DMS 273 (cell line): ENCODE measurements around the gene PEPD.
A peak's percentile ranks its signal among the peaks of the same experiment; 100 is the strongest.

ENCODE experiments used
- DNase-seq: peaks from one replicate; lab custom pipeline; 2025; ENCODE audit not compliant: unreplicated experiment; lab: John Stamatoyannopoulos, UW

PEPD gene

DNA sequence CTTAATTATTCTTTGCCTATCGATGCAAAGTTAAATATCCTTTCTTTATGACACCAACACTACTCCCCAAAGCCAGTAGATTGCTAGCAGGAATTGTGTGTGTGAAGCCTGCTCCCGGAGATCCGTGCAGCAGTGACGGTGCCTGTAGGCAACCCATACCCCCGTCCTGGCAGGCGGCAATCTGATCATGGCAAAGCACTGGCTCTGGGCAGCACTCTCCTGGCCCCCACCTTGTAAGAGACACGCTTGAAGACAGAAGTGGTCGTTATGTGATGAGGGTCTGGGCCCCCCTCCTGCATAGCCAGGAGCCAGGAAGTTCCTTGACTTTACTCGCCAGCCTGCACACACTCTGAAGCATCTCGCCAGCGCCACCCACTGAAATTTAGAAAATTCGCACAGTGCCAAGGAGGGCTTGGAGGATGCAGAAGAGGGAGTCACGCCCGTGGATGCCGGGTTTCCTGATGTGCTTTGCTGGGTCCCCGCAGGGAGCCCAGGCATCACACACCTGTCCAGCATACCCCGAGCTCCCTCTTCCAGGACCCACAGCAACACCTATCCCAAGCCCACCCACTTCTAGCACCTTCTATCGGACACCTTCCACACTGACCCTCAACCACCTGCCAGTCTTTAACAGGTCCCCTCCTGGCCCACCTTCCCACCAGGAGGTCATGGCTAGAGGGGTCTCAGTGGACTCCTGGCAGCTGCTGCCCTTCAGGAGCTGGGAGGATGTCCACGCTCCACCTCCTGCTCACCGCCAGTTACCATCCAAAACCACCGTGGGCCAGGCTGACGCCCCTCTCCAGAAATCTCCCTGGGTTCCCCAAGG lies 93.6 kb downstream of the PEPD start:
- no peak for DNase-seq

DNA sequence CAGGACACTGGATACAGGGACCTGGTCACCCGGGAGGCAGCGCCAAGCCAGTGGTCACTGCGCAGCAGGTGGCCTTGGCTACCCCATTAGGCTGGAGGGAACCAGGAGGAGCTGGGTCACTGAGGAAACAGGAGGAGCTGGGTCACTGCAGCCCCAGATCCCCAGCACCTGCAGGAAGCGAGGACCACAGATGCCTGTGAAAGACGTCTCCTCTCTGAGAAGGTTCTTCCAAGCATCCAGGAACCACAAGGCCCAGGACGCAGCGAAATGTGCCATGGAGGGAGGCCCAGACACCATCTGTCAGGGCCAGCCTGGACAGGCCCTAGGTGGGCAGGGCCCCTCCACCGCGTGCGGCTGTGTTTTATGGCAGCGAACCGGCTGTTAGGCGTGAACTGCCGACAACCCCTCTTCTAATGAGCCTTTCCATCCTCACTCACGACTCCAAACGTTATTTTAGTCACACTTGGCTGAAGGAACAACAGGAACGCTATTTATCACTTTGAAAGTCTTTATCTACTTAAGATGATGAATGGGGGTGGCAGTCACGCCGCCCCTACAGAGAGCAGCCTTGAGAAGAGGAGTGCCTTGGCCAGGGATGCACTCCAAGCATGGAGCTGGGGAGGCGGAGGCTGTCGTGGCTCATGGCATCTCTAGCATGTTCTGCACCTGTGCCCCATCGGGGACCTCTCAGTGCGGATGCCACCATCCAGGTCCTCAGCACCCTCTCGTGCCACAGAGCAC lies 94.8 kb downstream of the PEPD start:
- peak; percentile 70 for DNase-seq

DNA sequence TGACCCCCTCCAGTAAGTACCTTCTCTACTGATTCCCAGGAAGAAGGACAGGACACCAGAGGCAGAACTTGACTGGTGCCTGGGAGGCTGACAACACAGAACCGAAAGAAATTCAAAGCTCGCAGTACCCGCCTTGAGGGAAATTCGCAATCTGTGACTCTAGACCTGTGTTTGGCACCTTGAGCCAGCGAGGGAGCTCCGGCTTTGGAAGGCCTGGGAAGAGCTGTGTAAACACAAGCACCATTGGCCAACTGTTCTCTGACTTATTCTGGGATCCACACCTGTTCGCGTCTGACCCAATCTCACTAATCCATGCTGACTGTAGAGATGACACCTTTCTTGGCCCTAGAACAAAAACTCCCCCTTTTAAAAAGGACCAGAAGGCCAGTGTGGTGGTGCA lies 97.4 kb downstream of the PEPD start:
- DNase-seq = no peak

DNA sequence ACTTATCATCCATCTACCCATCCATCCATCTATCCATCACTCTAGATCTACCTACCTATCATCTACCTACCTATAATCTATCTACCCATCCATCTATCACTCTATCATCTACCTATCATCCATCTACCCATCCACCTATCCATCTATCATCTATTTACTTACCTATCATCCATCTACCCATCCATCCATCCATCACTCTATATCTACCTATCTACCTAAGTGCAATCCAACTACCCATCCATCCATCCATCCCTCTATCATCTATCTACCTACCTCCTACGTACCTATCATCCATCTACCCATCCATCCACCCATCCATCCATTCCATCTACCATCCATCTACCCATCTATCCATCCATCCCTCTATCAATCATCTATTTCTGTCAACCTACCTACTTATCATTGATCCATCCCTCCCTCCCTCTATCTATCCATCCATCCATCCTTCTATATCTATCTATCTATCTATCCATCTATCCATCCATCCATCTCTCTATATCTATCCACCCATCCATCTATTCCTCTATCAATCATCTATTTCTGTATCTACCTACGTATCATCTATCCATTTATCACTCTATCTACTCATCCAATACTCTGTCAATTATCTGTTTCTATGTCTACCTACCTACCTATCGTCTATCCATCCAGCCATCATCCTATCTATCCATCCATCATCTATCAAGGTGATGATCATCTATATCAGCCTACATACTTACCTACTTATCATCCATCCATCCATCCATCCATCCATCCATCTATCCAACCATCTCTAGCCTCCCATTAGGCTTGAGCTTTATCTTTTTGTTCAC lies 99.0 kb downstream of the PEPD start:
- no peak for DNase-seq

DNA sequence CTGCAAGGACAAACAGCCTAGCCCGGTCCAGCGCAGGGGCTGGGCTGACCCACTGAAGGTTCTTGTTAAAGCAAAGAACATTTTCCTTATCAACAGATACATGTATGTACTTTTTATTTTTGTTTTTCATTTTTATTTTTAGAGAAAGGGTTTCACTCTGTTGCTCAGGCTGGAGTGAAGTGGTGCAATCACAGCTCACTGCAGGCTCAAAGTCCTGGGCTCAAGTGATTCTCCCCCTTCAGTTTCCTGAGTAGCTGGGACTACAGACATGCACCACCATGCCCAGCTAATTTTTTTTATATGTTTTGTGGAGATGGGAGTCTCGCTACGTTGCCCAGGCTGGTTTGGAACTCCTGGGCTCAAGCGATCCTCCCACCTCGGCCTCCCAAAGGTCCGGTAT lies 100.2 kb downstream of the PEPD start:
- DNase-seq = no peak

DNA sequence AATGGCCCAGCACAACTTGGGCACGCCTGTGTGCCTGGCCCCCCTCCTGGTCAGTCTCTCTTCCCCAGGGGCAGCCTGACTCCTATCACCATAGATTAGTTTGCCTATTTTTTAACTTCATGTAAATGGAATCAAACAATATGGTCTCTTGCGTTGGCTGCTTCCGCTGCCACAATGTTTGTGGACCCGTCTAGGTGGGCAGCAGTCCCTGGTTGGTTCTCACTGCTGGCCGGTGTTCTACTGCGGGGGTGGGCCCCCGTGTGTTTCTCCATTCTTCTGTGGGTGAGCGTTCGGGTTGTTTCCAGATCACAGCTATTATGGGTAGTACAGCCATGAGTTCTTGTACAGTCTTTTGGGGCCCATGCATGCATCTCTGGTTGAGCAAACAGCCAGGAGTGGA lies 100.8 kb downstream of the PEPD start:
- no peak for DNase-seq

DNA sequence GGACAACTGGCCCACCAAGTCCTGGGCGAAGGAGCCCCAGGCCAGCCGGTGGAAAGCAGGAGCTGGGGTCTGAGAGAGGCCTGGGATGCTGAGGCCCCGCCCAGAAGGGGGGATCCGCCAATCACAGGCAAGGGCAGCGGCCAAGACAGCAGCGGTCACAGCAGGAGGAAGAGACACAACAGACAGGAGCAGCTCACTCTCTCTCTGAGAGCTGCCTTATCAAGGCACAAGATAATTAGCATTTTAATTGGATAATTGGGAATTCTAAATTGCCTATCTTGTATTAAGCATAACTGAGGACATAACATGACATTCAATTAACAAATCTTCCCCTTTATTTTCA lies 101.8 kb downstream of the PEPD start:
- DNase-seq = no peak

DNA sequence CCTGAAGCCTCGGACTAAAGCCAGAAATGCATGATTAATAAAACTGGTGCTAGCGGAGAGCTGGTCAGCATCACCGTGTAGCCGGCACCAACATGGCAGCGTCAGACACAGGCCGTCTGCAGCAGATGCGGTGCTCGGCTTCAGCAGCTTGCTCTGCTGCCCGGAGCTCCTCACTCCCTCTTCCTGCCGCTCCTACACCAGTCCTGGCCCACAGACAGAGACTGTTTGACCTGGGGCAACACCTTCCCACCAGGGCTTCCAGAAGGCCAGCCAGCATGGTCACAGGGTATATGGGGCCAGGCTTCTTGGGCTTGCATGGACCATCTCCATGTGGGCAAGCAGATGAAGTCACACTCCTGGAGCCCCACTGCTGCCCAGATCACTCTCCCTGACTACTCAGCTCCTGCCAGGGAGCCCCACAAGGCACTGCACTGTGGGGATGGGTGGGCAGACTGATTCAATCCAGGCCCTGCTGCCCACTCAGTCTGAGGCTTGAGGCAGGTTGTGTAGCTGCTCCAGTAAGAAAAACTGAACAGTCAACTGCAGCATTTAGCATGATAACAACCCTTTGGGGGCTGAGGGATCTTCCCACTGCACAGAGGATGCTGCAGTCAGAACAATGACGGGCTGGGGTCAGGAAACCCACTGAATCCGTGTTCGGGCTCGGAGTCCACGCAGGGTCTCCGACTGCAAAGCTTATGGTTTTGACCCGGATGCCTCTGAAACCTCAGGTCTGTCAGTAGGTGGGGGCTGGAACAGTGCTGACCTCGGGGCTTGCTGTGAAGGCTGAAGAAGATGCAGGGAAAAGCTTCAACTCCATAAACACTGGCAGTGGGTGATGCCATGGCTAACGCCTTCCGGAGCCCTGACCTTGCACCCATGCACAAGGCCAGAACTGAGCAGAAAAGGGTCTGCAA lies 102.5 kb downstream of the PEPD start:
- no peak for DNase-seq

DNA sequence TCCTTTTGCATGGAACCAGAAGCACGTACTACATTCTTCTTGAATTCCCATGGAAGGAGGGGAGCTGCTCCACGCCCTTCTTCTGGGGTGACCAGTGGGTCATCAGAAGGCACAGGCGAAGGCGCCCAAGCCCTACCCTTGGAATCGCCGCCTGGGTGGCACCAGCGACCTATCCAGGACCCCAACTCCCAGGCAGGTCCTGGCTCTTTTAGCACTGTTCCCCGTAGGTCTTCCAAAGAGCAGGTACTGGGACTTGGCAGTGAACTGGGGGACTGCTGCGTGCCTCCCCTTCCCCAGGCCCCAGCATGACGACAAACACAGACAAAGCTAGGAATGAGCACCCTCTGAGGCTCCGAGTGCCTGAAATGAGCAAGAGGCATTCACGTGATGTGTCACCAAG lies 103.1 kb downstream of the PEPD start:
- DNase-seq = no peak

DNA sequence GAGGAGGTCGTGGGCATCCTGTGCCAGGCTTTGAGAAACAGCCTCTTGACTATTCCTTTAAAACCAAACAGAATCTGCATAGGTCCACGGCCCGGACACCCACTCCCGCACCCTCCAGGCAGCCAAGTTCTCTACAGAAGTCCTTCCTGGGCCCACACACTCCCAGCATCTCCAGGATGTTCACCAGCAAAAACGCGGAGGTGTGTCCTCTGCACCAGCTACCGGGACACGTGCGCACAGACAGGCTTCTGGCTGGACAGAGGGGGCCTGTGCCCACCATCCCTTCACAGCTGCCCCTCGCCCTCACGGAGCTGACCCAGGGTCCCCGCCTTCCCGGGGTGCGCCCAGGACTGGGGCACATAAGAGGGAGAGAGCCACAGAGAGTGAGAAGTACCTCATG lies 103.8 kb downstream of the PEPD start:
- DNase-seq = no peak

DNA sequence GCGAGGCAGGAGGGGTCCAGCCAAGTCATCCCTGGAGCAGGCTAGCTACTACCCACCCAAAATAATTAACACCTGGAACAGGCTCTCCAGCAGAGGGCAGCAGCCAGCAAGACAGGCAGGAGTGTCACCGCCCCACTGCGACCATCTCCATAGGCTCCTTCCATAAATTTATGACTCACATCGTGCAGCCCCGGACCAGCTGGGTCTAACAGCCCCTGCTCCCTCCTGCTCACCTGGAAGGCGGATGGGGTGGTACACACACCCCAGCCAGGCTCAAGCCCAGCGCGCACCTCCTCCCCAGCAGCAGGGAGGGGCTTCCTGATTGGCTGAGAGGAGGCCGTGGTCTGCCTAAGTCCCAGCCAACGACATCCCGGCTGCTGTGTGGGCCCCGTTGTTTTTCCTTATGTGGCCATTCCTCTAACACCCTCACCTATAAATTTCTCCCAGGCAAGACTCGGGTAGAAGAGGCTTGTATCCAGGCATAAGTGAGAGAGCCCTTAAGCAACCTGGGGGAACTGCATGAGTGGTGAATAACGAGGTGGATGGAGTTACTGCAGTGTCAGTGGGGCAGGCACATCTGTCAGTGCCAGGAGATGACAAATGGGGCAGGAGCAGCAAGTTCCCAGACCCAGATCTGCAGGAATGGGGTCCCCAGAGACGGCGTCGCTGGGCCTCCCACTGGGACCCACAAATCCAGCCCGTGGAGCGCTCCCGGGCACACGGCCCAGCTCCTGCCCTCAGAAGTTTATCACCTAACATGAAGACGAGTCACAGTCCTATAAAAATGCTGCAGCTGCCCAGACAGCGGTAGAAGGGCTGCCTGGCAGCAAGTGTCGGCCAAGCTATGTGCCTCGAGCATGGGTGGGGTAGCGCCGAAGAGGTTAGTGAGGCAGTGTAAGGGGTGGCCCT lies 105.0 kb downstream of the PEPD start:
- peak; percentile 86 for DNase-seq

DNA sequence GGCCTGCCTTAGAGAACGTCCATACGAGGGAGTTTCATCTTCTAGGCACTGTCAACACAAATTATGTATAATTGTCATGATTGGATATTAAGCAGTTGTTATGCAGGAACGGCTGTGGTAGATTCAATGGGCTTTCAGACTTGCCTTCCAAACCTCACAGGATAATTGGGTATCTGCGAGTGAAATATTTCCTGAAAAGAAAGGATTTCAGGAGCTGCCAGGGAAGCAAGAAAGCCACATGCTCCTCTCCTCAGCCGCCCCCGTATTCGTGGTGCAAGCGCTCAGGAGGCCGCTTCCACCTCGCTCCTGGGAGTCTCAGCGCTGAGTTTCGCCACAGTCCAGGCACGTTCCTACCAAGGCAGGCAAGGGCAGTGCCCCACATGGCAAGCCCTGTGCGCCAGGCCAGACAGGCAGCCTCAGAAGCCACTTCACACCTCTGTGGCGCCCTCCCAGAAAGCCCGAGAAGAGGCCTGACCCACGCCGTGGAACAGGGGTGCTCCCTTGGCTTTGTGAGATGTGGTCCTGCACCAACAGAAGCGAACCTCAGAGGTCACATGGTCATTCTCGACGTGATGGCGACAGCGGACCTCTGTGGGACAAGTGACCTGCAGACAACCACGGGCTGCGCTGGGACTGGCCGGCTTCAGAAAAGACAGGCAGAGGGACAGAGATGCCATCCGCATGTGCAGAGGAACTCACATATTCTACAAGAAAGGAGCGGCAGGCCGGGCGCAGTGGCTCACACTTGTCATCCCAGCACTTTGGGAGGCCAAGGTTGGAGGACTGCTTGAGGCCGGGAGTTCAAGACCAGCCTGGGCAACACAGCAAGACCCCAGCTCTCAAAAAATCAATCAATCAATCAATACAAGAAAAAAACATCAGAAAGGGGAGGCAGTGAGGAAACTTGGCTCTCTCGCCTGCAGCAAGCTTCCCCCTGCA lies 106.7 kb downstream of the PEPD start:
- no peak for DNase-seq

DNA sequence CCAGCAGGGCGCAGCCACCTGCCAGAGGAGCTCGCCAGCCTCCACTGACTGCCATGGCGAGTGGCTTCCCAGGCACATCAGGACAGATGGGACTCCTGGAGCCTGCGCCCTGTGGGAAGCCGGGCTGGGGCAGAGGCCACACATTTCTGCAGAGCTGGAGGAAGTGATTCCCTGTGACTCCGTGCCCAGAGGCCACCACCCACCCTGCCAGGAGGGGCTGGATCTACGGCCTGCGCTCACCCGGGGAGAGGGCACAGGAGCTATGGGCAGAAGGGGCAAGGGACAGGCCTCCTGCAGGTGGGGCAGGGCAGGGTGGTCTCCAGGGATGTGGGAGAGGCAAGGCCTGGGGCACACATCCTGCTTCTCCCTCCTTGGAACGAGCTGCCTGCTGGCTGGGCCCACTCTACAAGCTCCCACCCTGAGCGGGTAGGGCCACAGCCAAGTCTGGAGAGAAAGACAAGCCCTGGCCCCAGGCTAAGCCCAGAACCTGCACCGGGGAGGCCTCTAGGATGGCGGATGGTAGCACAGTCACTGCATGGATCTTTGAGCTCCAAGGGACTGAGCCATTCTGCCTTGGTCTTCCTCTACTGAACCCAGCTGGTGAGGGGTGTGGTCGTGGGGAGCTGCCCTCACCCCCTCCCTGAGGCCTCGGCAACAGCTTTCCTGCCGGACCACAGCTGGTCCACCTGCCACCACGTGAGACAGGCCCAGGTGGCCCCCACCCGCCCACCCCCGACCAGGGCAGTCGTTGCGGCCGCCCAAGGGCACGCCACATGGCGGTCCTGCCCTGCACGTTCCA lies 107.5 kb downstream of the PEPD start:
- DNase-seq = no peak

DNA sequence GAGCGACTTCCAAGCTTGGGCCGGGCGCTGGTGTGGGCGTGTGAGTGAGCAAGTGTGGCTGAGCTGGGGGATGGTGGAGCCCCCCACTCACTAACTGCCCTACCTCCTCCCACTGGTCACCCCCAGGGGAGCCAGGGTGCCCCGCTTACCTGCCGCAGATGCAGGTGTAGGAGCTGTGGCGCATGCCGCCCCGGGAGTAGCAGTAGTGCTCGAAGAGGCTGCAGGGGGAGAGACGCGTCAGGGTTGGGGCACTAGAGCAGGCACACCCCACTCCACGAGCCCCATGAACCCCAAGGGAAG lies 108.2 kb downstream of the PEPD start:
- no peak for DNase-seq

DNA sequence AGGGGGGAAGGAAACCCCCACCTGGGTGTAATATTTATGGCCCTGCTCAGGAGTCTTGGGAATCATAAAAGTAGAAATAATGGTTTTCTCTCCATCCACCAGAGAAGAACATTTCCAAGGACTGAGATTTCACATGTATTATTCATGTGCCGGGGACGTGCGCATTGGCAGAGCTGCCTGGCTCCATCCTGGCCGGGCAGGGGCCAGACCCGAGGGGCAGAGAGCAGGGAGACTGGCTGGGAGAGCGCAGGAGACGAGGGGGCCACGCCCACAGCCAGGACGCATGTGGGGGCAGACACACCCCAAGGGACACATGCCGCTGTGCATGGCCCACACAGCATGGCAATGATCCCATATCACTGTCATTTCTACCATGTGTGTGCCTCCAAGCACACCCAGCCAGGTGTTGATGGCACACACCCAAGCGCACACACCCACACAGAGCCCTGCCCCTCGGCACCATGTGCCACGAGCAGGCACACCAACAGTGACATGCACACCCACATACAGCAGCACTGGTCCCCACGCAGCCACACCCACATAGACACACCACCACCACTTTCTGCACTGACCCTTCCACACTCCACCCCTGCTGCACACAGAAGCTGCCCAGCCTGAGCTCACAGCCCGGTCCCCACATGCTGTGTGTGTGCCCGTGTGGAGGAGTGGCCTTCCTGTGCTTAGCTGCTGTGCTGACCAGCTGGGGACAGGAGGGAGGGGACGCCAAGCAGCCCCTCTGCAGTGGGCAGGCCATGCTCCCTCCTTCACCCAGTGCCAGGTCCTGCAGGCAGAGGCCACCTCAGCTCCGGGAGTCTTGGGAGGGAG lies 108.8 kb downstream of the PEPD start:
- no peak for DNase-seq

DNA sequence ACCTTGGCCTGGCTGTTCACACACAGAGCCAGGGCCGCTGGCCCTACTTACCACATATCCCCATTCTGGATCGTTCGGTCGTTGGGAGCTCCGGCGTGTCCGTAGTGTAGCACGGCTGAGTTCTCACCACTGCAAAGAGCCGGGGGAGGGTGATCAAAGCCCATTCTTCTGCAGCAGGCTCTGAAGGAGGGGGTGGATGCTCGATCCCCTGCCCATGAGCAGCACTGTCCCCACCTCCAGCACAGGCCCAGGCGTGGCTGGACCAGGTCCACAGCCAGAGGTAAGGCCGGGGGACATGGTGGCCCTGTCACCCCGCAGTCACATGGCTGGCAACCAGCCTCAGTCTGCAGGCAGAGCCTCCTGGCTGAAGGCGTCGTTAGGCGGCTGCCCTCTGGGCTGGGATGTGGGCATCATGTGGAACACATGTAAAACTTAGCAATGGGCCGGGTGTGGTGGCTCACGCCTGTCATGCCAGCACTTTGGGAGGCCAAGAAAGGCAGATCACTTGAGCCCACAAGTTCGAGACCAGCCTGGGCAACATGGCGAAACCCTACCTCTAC lies 109.9 kb downstream of the PEPD start:
- DNase-seq = no peak

DNA sequence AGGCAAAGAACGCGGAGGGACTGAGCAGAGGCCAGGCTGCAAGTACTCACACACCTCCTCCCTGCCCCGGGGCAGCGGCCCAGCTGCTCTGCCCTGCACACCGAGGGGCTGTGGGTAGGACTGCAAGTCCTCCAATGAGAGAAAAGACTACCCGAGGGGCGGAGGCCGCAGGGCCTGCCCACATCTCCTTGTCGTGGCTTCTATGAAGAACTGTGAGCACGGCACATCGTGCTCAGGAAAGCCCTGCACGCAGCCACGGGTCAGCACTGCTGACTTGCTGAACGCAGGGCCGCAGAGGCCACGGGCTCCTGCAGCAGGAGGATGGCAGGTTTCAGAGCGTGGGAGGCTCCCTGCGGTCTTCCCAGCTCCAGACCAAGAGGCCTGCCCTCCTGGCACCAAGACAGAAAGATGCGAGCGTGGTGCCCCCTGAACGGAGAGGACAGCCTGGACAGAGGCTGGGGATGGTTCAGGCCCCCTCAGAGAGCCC lies 110.6 kb downstream of the PEPD start:
- no peak for DNase-seq
